Vagina (tissue), 2 donors: ENCODE data around the gene GNG13. TPM values are rescaled to one million over a fixed set of nuclear protein-coding genes. Genes with fewer than 3 reads are reported as not detected.

ENCODE experiments used
- DNase-seq, 2 donors: peaks; one replicate each; pipeline ENCODE4 v3.0.0-alpha.2; 2017; ENCODE audit errors: extremely low spot score in 2 of 2
- H3K27ac ChIP-seq: fragments of 200-600 bp; sonication (generic); one replicate; pipeline ENCODE4 v1.5.1; 2019
- H3K27me3 ChIP-seq: fragments of 200-600 bp; sonication (generic); one replicate; pipeline ENCODE4 v1.5.1; 2019
- H3K36me3 ChIP-seq, 2 donors: fragments of 200-600 bp; sonication (generic); one replicate each; pipeline ENCODE4 v1.5.1; 2017 to 2019
- H3K4me1 ChIP-seq: fragments of 200-600 bp; sonication (generic); one replicate; pipeline ENCODE4 v1.5.1; 2019
- H3K4me3 ChIP-seq, 2 donors: fragments of 200-600 bp; sonication (generic); 1 replicate in 1 of 2; 2 replicates in 1 of 2; pipeline ENCODE4 v1.5.1; 2016 to 2019
- H3K9me3 ChIP-seq: fragments of 200-600 bp; sonication (generic); one replicate; pipeline ENCODE4 v1.5.1; 2019
- POLR2A ChIP-seq, 2 donors: fragments of 450-650 bp; IDR thresholded peaks; one replicate each; pipeline ENCODE4 v1.6.1; 2017; ENCODE audit warnings: antibody characterized with exemption in 2 of 2, mild to moderate bottlenecking in 2 of 2, moderate library complexity in 2 of 2
- POLR2AphosphoS5 ChIP-seq, 2 donors: sonication (generic); formaldehyde crosslinking; IDR thresholded peaks; one replicate each; pipeline ENCODE4 v1.9.0; 2017; ENCODE audit warnings: antibody characterized with exemption in 2 of 2, mild to moderate bottlenecking in 2 of 2, low read depth in 1 of 2; ENCODE audit not compliant: insufficient read depth in 1 of 2
- intact Hi-C: fragments of 100-400 bp; cut with DNase I; formaldehyde crosslinking; loops from one replicate; pipeline ENCODE4 v1.15.1; 2023
- total RNA-seq: library from RNA; depleted of rRNA; stranded (reverse); fragments of >200 nt; gene quantifications from one replicate; pipeline ENCODE4 v1.2.3, GENCODE V29; 2016
- TF ChIP-seq, protein P1 (sequence below), 3 experiments: fragments of 450-650 bp in 2 of 3; fragments of 200-600 bp in 1 of 3; sonication (generic) in 1 of 3; IDR thresholded peaks; one replicate each; pipeline ENCODE4 v1.5.1; 2017 to 2019; ENCODE audit warnings: antibody characterized with exemption in 3 of 3, mild to moderate bottlenecking in 2 of 3, moderate library complexity in 2 of 3

GNG13 gene
- total RNA-seq, 1 donor from 2014 or later, result not detected

GRCh38 chr16:762595-763268 lies 37.8 kb downstream of the GNG13 start:
- intact Hi-C loops, result no loop called here
- no peak overlapping the region for H3K4me3 ChIP-seq

DNA sequence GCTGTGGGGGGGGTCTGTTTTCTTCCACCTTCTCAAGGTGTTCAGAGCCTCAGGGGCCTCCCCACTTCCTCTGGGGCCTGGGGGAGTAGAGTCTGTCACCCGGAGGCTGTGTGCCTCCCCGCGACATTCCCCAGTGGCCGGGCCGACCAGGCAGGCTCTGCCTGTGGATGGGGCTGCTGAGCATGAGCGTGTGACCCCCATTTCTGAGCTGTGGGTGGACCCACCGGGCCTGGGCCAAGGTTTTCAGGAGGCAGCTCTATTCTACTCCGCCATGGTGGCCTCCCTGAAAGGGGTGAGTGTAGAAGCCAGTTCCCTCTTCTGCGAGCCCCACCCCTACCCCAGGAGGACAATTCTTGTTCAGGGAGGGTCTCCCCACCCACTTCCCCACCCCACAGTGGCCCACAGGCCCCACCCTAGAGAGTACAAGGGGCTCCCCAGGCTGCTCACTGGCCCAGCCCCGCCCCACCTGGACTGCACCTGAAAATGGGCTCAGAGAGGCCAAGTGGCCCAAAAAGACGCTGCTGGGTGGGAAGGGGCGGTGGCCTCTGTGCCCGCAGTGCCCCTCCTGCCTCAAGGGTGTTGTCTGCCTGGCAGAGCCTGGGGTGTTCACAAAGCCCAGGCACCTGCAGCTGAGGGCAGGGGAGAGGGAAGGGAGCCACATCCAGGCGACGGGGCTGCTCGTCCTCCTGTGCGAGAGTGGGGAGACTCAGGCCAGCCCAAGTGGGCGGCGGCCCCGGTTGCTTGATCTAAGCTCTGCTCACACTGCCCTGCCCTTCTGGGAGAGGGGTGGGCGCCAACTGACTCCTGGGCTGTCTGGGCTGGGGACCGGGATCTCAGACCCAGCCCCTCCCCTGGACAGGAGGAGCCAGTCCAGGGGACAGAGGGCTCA lies 38.7 kb downstream of the GNG13 start:
- no peak for DNase-seq
- H3K4me1 ChIP-seq, result peaks cover 8% of the 10 kb centered on the region
- H3K9me3 ChIP-seq, result no peaks in the 10 kb centered on the region
- TF ChIP-seq, protein P1, sequence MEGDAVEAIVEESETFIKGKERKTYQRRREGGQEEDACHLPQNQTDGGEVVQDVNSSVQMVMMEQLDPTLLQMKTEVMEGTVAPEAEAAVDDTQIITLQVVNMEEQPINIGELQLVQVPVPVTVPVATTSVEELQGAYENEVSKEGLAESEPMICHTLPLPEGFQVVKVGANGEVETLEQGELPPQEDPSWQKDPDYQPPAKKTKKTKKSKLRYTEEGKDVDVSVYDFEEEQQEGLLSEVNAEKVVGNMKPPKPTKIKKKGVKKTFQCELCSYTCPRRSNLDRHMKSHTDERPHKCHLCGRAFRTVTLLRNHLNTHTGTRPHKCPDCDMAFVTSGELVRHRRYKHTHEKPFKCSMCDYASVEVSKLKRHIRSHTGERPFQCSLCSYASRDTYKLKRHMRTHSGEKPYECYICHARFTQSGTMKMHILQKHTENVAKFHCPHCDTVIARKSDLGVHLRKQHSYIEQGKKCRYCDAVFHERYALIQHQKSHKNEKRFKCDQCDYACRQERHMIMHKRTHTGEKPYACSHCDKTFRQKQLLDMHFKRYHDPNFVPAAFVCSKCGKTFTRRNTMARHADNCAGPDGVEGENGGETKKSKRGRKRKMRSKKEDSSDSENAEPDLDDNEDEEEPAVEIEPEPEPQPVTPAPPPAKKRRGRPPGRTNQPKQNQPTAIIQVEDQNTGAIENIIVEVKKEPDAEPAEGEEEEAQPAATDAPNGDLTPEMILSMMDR (IDR thresholded peaks at IDR 0.05), result no peak
- no peak overlapping the region for H3K4me3 ChIP-seq
- no peak overlapping the region for H3K27ac ChIP-seq
- intact Hi-C loops, result no loop called here
- H3K27me3 ChIP-seq, result no peaks in the 10 kb centered on the region
- H3K36me3 ChIP-seq, result no peaks in the 10 kb centered on the region

More at GRCh38 chr16:762595-763268, 37.8 kb downstream of the GNG13 start:
- H3K27ac ChIP-seq, result no peak overlapping the region
- TF ChIP-seq, protein P1 (IDR thresholded peaks at IDR 0.05), result no peak
- TF ChIP-seq POLR2A (IDR thresholded peaks at IDR 0.05) (no peak), POLR2AphosphoS5 (IDR thresholded peaks at IDR 0.05; ENCODE audit: insufficient read depth in 1 of 2, low read depth in 1 of 2) (no peak)
- no peaks in the 10 kb centered on the region for H3K27me3 ChIP-seq
- no peak for DNase-seq
- H3K4me1 ChIP-seq, result peaks cover 8% of the 10 kb centered on the region
- H3K9me3 ChIP-seq, result no peaks in the 10 kb centered on the region
- no peaks in the 10 kb centered on the region for H3K36me3 ChIP-seq

- Histone ChIP-seq H3K36me3 (no peaks in the 10 kb centered on the region), H3K27me3 (no peaks in the 10 kb centered on the region), H3K9me3 (no peaks in the 10 kb centered on the region), H3K4me1 (peaks cover 8% of the 10 kb centered on the region), H3K4me3 (no peak within 1 kb of the TSS), H3K27ac (no peak within 1 kb of the TSS)
- DNase-seq, result no peak
- intact Hi-C loops, result no loop called here
- TF ChIP-seq POLR2AphosphoS5 (IDR thresholded peaks at IDR 0.05; ENCODE audit: insufficient read depth in 1 of 2, low read depth in 1 of 2), result no peak
- TF ChIP-seq, protein P1 (IDR thresholded peaks at IDR 0.05), result no peak
- no peak for TF ChIP-seq POLR2A (IDR thresholded peaks at IDR 0.05)
These were observed 39.8 kb downstream of the GNG13 start, which contains the start of gene MSLN for GRCh38 chr16:760545-761343. MSLN (plus strand) TSS chr16:760734; CDS start chr16:762681, 1,947 bp downstream.

DNA sequence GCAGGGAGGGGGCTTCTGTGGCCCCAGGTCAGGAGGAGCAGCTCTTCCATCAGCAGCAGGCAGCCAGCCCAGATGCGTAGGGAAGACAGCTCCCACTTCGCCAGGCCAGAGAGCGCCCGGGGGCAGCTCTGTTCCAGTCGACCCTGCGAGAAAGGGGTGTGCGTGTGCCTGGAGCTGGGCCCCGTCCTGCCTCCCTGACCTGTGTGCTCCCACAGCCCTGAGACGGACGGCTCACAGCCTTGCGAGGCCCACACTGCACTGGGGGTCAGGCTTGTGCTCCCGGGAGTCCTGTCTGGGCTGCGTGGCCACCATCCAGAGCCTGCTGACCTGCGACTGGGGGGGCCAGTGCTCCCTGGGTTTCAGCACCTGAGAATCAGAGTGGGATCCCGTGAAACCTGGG lies 40.5 kb downstream of the GNG13 start:
- no peak overlapping the region for H3K27ac ChIP-seq
- no peak overlapping the region for H3K4me3 ChIP-seq
- DNase-seq, result no peak
- no peaks in the 10 kb centered on the region for H3K36me3 ChIP-seq
- intact Hi-C loops, result no loop called here
- no peaks in the 10 kb centered on the region for H3K27me3 ChIP-seq
- TF ChIP-seq, protein P1 (IDR thresholded peaks at IDR 0.05), result no peak
- TF ChIP-seq POLR2AphosphoS5 (IDR thresholded peaks at IDR 0.05; ENCODE audit: insufficient read depth in 1 of 2, low read depth in 1 of 2) (no peak), POLR2A (IDR thresholded peaks at IDR 0.05) (no peak)
- H3K4me1 ChIP-seq, result peaks cover 8% of the 10 kb centered on the region
- no peaks in the 10 kb centered on the region for H3K9me3 ChIP-seq
